Endothelial cell of umbilical vein (primary cell): ENCODE results near the gene MAGI3. TPM values are rescaled to one million over a fixed set of nuclear protein-coding genes. Genes with fewer than 3 reads are reported as not detected.

Experiments used
- BruUV-seq: library from RNA; stranded (reverse); fragments of 400-500 nt; replicated peaks from 2 replicates; lab custom pipeline; 2021; lab: Mats Ljungman, UMichigan
- CTCF ChIA-PET: fragments of 300-600, 350-600 bp; sonication (Branson Sonifier 250); formaldehyde crosslinking; loops from one replicate; lab custom pipeline; 2021; ENCODE audit warnings: antibody characterized with exemption, inconsistent platforms; lab: Charles Lee
- POLR2A ChIA-PET: fragments of 300-600, 350-600 bp; sonication (Branson Sonifier 250); formaldehyde crosslinking; loops from one replicate; lab custom pipeline; 2021; ENCODE audit warnings: antibody characterized with exemption, inconsistent platforms; lab: Charles Lee
- DNase-seq: peaks from one replicate; pipeline ENCODE4 v3.0.0-alpha.2; 2011; ENCODE audit warnings: low read depth, low spot score
- FAIRE-seq: peaks from 2 replicates; lab custom pipeline; 2011; peaks lifted over from hg19 to GRCh38; lab: Jason Lieb, UNC
- H2AFZ ChIP-seq: 2 replicates; pipeline ENCODE4 v1.6.0; 2012; ENCODE audit warnings: low read depth, low read length, control low read depth, inconsistent platforms
- H3K27ac ChIP-seq: 2 replicates; pipeline ENCODE4 v1.5.1; 2011; ENCODE audit warnings: low read depth, mild to moderate bottlenecking, control low read depth, low read length, moderate library complexity; ENCODE audit not compliant: insufficient read depth
- H3K27me3 ChIP-seq, 2 experiments: 2 replicates each; pipeline versions ENCODE4 v1.6.0 to v1.6.1; 2011; ENCODE audit warnings: low read length in 2 of 2, mixed read lengths in 1 of 2; ENCODE audit not compliant: control insufficient read depth in 2 of 2, insufficient read depth in 2 of 2
- H3K36me3 ChIP-seq, 2 experiments: 2 replicates in 1 of 2; 3 replicates in 1 of 2; pipeline ENCODE4 v1.5.1; 2011; ENCODE audit warnings: low read length in 2 of 2, mild to moderate bottlenecking in 1 of 2, moderate library complexity in 1 of 2; ENCODE audit not compliant: control insufficient read depth in 2 of 2, insufficient read depth in 2 of 2; ENCODE audit errors: extremely low read depth in 1 of 2
- H3K4me1 ChIP-seq: 3 replicates; pipeline ENCODE4 v1.5.1; 2011; ENCODE audit warnings: mild to moderate bottlenecking, low read length; ENCODE audit not compliant: control insufficient read depth, insufficient read depth; ENCODE audit errors: extremely low read depth
- H3K4me2 ChIP-seq: 2 replicates; pipeline ENCODE4 v1.6.1; 2011; ENCODE audit warnings: low read length, control low read depth, mixed read lengths; ENCODE audit not compliant: insufficient read depth
- H3K4me3 ChIP-seq, 3 experiments: fragments of 200-600 bp in 1 of 3; sonication (generic), shearing (Covaris generic) in 1 of 3; replicated peaks in 1 of 3; 2 replicates each; pipeline ENCODE4 v1.5.1; 2011 to 2016; ENCODE audit warnings: control low read depth in 3 of 3, low read length in 3 of 3, mild to moderate bottlenecking in 2 of 3, inconsistent platforms in 1 of 3, low read depth in 1 of 3, moderate library complexity in 1 of 3; ENCODE audit not compliant: insufficient read depth in 1 of 3
- H3K79me2 ChIP-seq: 2 replicates; pipeline ENCODE4 v1.6.0; 2012; ENCODE audit warnings: low read length, inconsistent platforms; ENCODE audit not compliant: control insufficient read depth, insufficient read depth
- H3K9ac ChIP-seq: replicated peaks from 2 replicates; pipeline ENCODE3; 2011; ENCODE audit warnings: low read length, control low read depth; ENCODE audit not compliant: insufficient read depth; ENCODE audit errors: extremely low read depth
- H3K9me1 ChIP-seq: replicated peaks from 3 replicates; pipeline ENCODE4 v1.6.0; 2011; ENCODE audit warnings: mild to moderate bottlenecking, low read length; ENCODE audit not compliant: control insufficient read depth, insufficient read depth; ENCODE audit errors: extremely low read depth
- H3K9me3 ChIP-seq: replicated peaks from 2 replicates; pipeline ENCODE4 v1.5.1; 2012; ENCODE audit warnings: low read length, inconsistent platforms; ENCODE audit not compliant: control insufficient read depth, insufficient read depth
- H4K20me1 ChIP-seq: replicated peaks from 2 replicates; pipeline ENCODE3; 2011; ENCODE audit warnings: mild to moderate bottlenecking, low read length; ENCODE audit not compliant: control insufficient read depth, insufficient read depth; ENCODE audit errors: extremely low read depth
- CTCF ChIP-seq, 2 donors: IDR thresholded peaks; 1 replicate in 1 of 2; 2 replicates in 1 of 2; pipeline ENCODE4 v1.5.1; 2011; ENCODE audit warnings: low read length in 2 of 2, mild to moderate bottlenecking in 2 of 2, moderate library complexity in 2 of 2, control low read depth in 1 of 2, inconsistent platforms in 1 of 2, low read depth in 1 of 2; ENCODE audit not compliant: insufficient read depth in 1 of 2; ENCODE audit errors: extremely low read depth in 1 of 2
- EZH2 ChIP-seq: IDR thresholded peaks from 2 replicates; pipeline ENCODE4 v1.6.1; 2012; ENCODE audit warnings: borderline replicate concordance, low read depth, mild to moderate bottlenecking, moderate library complexity, low read length, inconsistent platforms; ENCODE audit not compliant: severe bottlenecking
- FOS ChIP-seq: IDR thresholded peaks from 2 replicates; pipeline ENCODE4 v1.6.1; 2011; ENCODE audit warnings: mild to moderate bottlenecking, low read length, moderate library complexity, borderline replicate concordance; ENCODE audit not compliant: insufficient read depth
- GATA2 ChIP-seq: IDR thresholded peaks from 2 replicates; pipeline ENCODE4 v1.7.0; 2011; ENCODE audit warnings: low read depth, mild to moderate bottlenecking, moderate library complexity, mixed read lengths, low read length; ENCODE audit not compliant: insufficient read length, insufficient read depth
- JUN ChIP-seq: IDR thresholded peaks from 2 replicates; pipeline ENCODE4 v1.6.1; 2011; ENCODE audit warnings: borderline replicate concordance, low read depth; ENCODE audit not compliant: insufficient read length, insufficient read depth
- MAX ChIP-seq: IDR thresholded peaks from 2 replicates; pipeline ENCODE4 v1.6.1; 2011; ENCODE audit not compliant: insufficient read depth, insufficient read length
- MYC ChIP-seq: IDR thresholded peaks from one replicate; pipeline ENCODE4 v1.6.1; 2011; ENCODE audit warnings: mild to moderate bottlenecking, low read depth, low read length
- POLR2A ChIP-seq: IDR thresholded peaks from 2 replicates; pipeline ENCODE4 v1.6.1; 2012; ENCODE audit warnings: low read depth, mild to moderate bottlenecking, control low read depth, low read length
- POLR2AphosphoS5 ChIP-seq: IDR thresholded peaks from 2 replicates; pipeline ENCODE4 v1.6.1; 2012; ENCODE audit warnings: low read depth, mild to moderate bottlenecking, control low read depth, low read length, moderate library complexity; ENCODE audit not compliant: insufficient read depth
- dilution Hi-C: fragments of 300-500 bp; cut with MboI; formaldehyde crosslinking; loops from one replicate; pipeline ENCODE4 v1.15.0; 2019; ENCODE audit warnings: low sequenced_read_pairs; ENCODE audit not compliant: extremely low pct_ligation_motif_present
- intact Hi-C: fragments of 100-400 bp; cut with micrococcal nuclease; formaldehyde crosslinking; loops from one replicate; pipeline ENCODE4 v1.10.0; 2022
- polyA plus RNA-seq, 4 experiments: library from polyadenylated mRNA; depleted of rRNA in 3 of 4; stranded (reverse) in 3 of 4; unstranded in 1 of 4; fragments of >200 nt; gene quantifications; 2 replicates each; pipeline versions ENCODE4 v1.2.1 to v1.2.3, GENCODE V29; 2011 to 2012; ENCODE audit warnings: missing spikeins in 1 of 4
- total RNA-seq: library from RNA; stranded (reverse); gene quantifications from 2 replicates; pipeline ENCODE4 v1.2.3, GENCODE V29; 2021

Gene MAGI3
- total and polyA plus RNA-seq, 2 donors (not counting 3 experiments of a cell fraction or from before 2014, with no cell fraction given): 2.8 to 16.1 TPM

GRCh38 chr1:113662101-113662500 lies 271.8 kb downstream of the MAGI3 start:
- BruUV-seq: no TSS peak
- no peak for DNase-seq
- H3K4me2 ChIP-seq: no peak overlapping the region
- FAIRE-seq: no peak
- ChIA-PET CTCF (interaction anchor here (0.5 kb wide), 1 partner anchor 96 kb away, joined by 3 read pairs; no protein-coding TSS in a partner anchor), POLR2A (no interaction called here)
- no peaks in the 10 kb centered on the region for H3K36me3 ChIP-seq
- H3K4me1 ChIP-seq: peaks cover 15% of the 10 kb centered on the region
- no peak overlapping the region for H3K9ac ChIP-seq
- H3K27me3 ChIP-seq: no peaks in the 10 kb centered on the region
- dilution Hi-C loops (no loop called here), intact Hi-C loops (no loop called here)
- H3K79me2 ChIP-seq: no peaks in the 10 kb centered on the region
- no peak overlapping the region for H3K4me3 ChIP-seq
- H2AFZ ChIP-seq: no peak overlapping the region
- no peaks in the 10 kb centered on the region for H3K9me3 ChIP-seq
- H3K9me1 ChIP-seq: no peaks in the 10 kb centered on the region
- TF ChIP-seq GATA2: no peak
- TF ChIP-seq JUN: no peak
- TF ChIP-seq POLR2A: no peak
- TF ChIP-seq EZH2: no peak
- TF ChIP-seq CTCF (IDR thresholded peaks at IDR 0.05; ENCODE audit: extremely low read depth in 1 of 2, insufficient read depth in 1 of 2, low read depth in 1 of 2, low read length in 2 of 2): no peak
- no peak for TF ChIP-seq POLR2AphosphoS5
- no peak for TF ChIP-seq MYC
- no peak for TF ChIP-seq FOS
- no peak for TF ChIP-seq MAX
- no peaks in the 10 kb centered on the region for H4K20me1 ChIP-seq
- no peak overlapping the region for H3K27ac ChIP-seq
